Left ventricle myocardium inferior (tissue), 1 donor: ENCODE results near the gene SGIP1. TPM values are rescaled to one million over a fixed set of nuclear protein-coding genes. Genes with fewer than 3 reads are reported as not detected.

Source experiments
- DNase-seq: peaks from one replicate; pipeline ENCODE4 v3.0.0-alpha.2; 2020
- H3K27ac ChIP-seq: fragments of 200-600 bp; replicated peaks from 2 replicates; pipeline ENCODE4 v1.8.0; 2021
- H3K27me3 ChIP-seq: fragments of 200-600 bp; 2 replicates; pipeline ENCODE4 v1.8.0; 2021; ENCODE audit warnings: low read depth
- H3K36me3 ChIP-seq: fragments of 200-600 bp; 2 replicates; pipeline ENCODE4 v1.8.0; 2021
- H3K4me1 ChIP-seq: fragments of 200-600 bp; 2 replicates; pipeline ENCODE4 v1.8.0; 2021
- H3K4me3 ChIP-seq: fragments of 200-600 bp; 2 replicates; pipeline ENCODE4 v1.8.0; 2021; ENCODE audit warnings: mild to moderate bottlenecking, moderate library complexity
- H3K9me3 ChIP-seq: fragments of 200-600 bp; replicated peaks from 2 replicates; pipeline ENCODE4 v1.8.0; 2021
- intact Hi-C: fragments of 100-400 bp; cut with micrococcal nuclease; formaldehyde crosslinking; loops from one replicate; pipeline ENCODE4 v1.11.0; 2022
- total RNA-seq: library from RNA; stranded (reverse); fragmentation: NEBNext Ultra II Directional; extraction: Animal tissue kit (Norgen Biotek cat#: 25700); gene quantifications from one replicate; pipeline ENCODE4 v1.2.1, GENCODE V29; 2021
- TF ChIP-seq, protein P1 (sequence below): fragments of 200-600 bp; IDR thresholded peaks from 2 replicates; pipeline ENCODE4 v1.8.0; 2021; ENCODE audit warnings: antibody characterized with exemption, mild to moderate bottlenecking, borderline replicate concordance
- donor health status: DM: no; HTN: yes; CAD: no; lungs with severe emphysema.

SGIP1 gene
- total RNA-seq, 1 donor from 2014 or later, result 9.0 TPM

DNA sequence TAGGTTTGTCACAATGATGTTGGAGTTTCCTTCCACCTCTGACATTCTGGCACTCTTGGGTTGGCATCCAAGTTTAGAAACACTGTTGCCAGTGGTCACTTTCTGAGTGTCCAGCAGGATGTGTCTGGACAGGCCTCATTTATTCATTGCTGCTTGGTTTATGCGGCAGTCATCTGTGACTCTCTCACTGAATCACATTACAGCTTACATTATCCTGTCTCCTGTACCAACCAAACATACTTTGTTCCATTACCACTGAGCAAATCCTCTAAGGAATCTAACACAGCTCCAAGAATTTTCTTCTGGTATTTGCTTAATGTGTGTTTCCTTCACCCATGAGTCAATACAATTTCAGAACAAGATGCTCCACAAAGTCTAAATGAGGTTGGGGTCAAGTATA is 19.9 kb downstream of the SGIP1 start:
- H3K4me1 ChIP-seq, result peaks cover 22% of the 10 kb centered on the region
- no peak overlapping the region for H3K4me3 ChIP-seq
- TF ChIP-seq, protein P1, sequence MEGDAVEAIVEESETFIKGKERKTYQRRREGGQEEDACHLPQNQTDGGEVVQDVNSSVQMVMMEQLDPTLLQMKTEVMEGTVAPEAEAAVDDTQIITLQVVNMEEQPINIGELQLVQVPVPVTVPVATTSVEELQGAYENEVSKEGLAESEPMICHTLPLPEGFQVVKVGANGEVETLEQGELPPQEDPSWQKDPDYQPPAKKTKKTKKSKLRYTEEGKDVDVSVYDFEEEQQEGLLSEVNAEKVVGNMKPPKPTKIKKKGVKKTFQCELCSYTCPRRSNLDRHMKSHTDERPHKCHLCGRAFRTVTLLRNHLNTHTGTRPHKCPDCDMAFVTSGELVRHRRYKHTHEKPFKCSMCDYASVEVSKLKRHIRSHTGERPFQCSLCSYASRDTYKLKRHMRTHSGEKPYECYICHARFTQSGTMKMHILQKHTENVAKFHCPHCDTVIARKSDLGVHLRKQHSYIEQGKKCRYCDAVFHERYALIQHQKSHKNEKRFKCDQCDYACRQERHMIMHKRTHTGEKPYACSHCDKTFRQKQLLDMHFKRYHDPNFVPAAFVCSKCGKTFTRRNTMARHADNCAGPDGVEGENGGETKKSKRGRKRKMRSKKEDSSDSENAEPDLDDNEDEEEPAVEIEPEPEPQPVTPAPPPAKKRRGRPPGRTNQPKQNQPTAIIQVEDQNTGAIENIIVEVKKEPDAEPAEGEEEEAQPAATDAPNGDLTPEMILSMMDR, result no peak
- no peaks in the 10 kb centered on the region for H3K27me3 ChIP-seq
- H3K9me3 ChIP-seq, result no peaks in the 10 kb centered on the region
- no peaks in the 10 kb centered on the region for H3K36me3 ChIP-seq
- DNase-seq, result no peak
- intact Hi-C loops, result no loop called here
- H3K27ac ChIP-seq, result no peak overlapping the region

DNA sequence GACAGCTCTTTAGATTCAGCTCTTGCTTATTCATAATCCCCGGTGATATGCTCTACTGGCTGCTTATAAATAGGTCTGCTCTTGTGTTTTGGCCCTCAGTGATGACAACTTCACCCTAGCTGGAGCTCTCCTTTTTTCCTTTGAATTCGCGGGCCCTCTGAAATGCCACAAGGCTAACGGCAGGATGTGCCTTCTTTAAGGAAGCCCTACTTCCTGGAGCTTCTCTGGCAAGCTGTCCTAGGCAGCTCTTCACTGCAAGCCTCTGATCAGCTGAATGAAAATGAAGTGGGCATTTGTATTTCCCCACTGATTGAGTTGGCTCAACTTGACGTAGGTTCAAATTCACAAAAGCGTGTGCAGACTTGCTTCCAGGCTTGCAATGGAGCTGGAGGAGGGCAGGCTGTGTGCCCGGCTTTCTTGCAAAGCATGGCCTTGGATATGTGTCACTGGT is 22.2 kb downstream of the SGIP1 start:
- H3K4me1 ChIP-seq, result peaks cover 22% of the 10 kb centered on the region
- TF ChIP-seq, protein P1, result no peak
- H3K27me3 ChIP-seq, result no peaks in the 10 kb centered on the region
- no peaks in the 10 kb centered on the region for H3K36me3 ChIP-seq
- H3K4me3 ChIP-seq, result no peak overlapping the region
- intact Hi-C loops, result no loop called here
- H3K27ac ChIP-seq, result no peak overlapping the region
- DNase-seq, result no peak
- no peaks in the 10 kb centered on the region for H3K9me3 ChIP-seq

DNA sequence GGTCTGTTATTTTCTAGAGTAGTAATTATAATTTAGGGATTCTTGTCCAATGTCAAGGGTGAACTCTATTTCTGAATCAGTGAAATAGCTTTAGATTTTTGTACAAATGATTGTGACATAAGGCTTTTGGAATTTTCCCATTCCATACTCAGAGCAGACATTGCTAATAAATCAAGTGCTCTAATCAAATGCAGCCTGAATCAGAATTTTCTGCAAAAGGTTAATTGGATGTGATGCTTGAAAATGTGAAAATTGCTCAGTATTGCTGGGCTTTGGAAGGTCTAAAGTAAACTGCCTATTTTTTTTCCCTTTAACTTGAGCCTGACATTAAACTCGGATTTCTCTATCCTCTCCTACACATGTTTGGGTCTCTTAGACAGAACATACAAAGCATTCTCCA is 23.2 kb downstream of the SGIP1 start:
- Histone ChIP-seq H3K27ac (no peak overlapping the region), H3K4me1 (peaks cover 22% of the 10 kb centered on the region), H3K27me3 (no peaks in the 10 kb centered on the region), H3K9me3 (no peaks in the 10 kb centered on the region), H3K4me3 (no peak overlapping the region), H3K36me3 (no peaks in the 10 kb centered on the region)
- no peak for DNase-seq
- intact Hi-C loops, result no loop called here
- TF ChIP-seq, protein P1, result no peak

DNA sequence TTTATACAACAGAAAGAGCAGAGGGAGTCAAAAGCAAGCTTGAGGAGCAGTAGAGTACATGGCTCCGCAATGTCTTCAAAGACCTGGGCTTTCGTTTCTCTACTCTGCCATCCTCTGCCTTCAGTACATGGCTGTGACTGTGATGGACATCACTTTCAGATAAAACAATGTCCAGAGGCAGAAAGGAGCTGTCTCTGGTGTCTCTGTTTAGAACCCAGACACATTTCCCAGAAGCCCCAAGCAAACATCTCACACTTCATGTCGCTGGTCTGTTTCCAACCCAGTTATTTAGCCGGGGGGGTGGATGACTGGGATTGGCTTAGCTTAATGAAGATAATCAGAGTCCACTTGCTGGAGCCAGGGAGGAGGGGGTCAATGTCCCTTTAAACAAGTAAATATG is 25.6 kb downstream of the SGIP1 start:
- Histone ChIP-seq H3K4me1 (peaks cover 33% of the 10 kb centered on the region), H3K27ac (no peak overlapping the region), H3K9me3 (no peaks in the 10 kb centered on the region), H3K4me3 (no peak overlapping the region), H3K36me3 (no peaks in the 10 kb centered on the region), H3K27me3 (no peaks in the 10 kb centered on the region)
- TF ChIP-seq, protein P1, result no peak
- intact Hi-C loops, result no loop called here
- no peak for DNase-seq

DNA sequence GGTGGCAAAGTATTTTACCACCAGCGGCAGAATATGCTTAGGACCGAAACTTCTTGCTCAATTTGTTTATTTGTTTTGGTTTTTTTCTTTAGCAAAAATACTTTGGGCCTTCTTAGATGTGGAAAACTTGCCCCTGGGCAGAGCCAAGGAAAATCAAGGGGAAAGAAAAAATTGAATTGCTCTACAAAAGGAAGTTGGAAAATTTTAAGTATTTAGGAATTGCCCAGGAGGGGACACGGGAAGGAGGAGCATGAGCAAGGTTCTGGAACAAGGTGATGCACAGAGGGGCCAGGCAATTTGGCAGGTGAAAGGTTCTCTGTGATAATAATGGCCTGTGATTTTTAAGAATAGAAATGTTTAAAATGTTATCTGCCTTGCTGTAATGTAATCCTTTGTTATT is 28.6 kb downstream of the SGIP1 start:
- Histone ChIP-seq H3K27ac (peak overlapping the region; percentile 68), H3K36me3 (no peaks in the 10 kb centered on the region), H3K9me3 (peaks cover 6% of the 10 kb centered on the region), H3K4me1 (peaks cover 21% of the 10 kb centered on the region), H3K27me3 (no peaks in the 10 kb centered on the region), H3K4me3 (no peak overlapping the region)
- TF ChIP-seq, protein P1, result no peak
- DNase-seq, result no peak
- intact Hi-C loops, result no loop called here
